Endodermal cell (in vitro differentiated cells): Measurements from ENCODE around the gene RIPK3. TPM values are rescaled to one million over a fixed set of nuclear protein-coding genes. Genes with fewer than 3 reads are reported as not detected.

Source experiments
- DNase-seq: peaks from one replicate; pipeline ENCODE4 v3.0.0-alpha.2; 2017
- H3K27ac ChIP-seq: 2 replicates; pipeline ENCODE4 v1.5.1; 2013; ENCODE audit warnings: mild to moderate bottlenecking, low read depth, low read length, moderate library complexity
- H3K27me3 ChIP-seq: 2 replicates; pipeline ENCODE4 v1.6.1; 2013; ENCODE audit warnings: mild to moderate bottlenecking, low read length, moderate library complexity; ENCODE audit not compliant: insufficient read depth, control insufficient read depth, poor library complexity, severe bottlenecking
- H3K36me3 ChIP-seq: 2 replicates; pipeline ENCODE4 v1.7.0; 2013; ENCODE audit warnings: mild to moderate bottlenecking, low read length, moderate library complexity; ENCODE audit not compliant: control insufficient read depth, insufficient read depth
- H3K4me1 ChIP-seq: one replicate; pipeline ENCODE4 v1.7.0; 2013; ENCODE audit warnings: low read length; ENCODE audit not compliant: control insufficient read depth, insufficient read depth
- H3K4me3 ChIP-seq: 2 replicates; pipeline ENCODE4 v1.5.1; 2013; ENCODE audit warnings: mild to moderate bottlenecking, low read length, moderate library complexity
- H3K9ac ChIP-seq: 2 replicates; pipeline ENCODE4 v1.6.1; 2013; ENCODE audit warnings: mild to moderate bottlenecking, low read length, moderate library complexity; ENCODE audit not compliant: poor library complexity, severe bottlenecking; ENCODE audit errors: extremely low read depth
- H3K9me3 ChIP-seq: 2 replicates; pipeline ENCODE4 v1.6.1; 2013; ENCODE audit warnings: mild to moderate bottlenecking, low read length, moderate library complexity; ENCODE audit not compliant: control insufficient read depth
- H3K27ac Mint-ChIP-seq: 2 replicates; pipeline ENCODE4 v1.8.0; 2020; ENCODE audit warnings: mixed read lengths
- H3K27me3 Mint-ChIP-seq: 2 replicates; pipeline ENCODE4 v1.8.0; 2021; ENCODE audit warnings: mild to moderate bottlenecking, mixed read lengths; ENCODE audit not compliant: insufficient read depth
- H3K36me3 Mint-ChIP-seq: 2 replicates; pipeline ENCODE4 v1.8.0; 2020; ENCODE audit warnings: low read depth, mixed read lengths
- H3K4me1 Mint-ChIP-seq: 2 replicates; pipeline ENCODE4 v1.8.0; 2020; ENCODE audit warnings: mixed read lengths
- H3K4me3 Mint-ChIP-seq: 2 replicates; pipeline ENCODE4 v1.8.0; 2020; ENCODE audit warnings: mild to moderate bottlenecking, moderate library complexity, mixed read lengths
- H3K9me3 Mint-ChIP-seq: 2 replicates; pipeline ENCODE4 v1.8.0; 2020; ENCODE audit warnings: mild to moderate bottlenecking, mixed read lengths
- CTCF ChIP-seq: fragments of 200-600 bp; sonication (generic); conservative IDR thresholded peaks from 2 replicates; pipeline ENCODE4 v1.5.0; 2021; ENCODE audit warnings: antibody characterized with exemption, mild to moderate bottlenecking
- WGBS, 2 experiments: methylation state at CpG; one replicate each; pipeline versions ENCODE4 v1.1.5 to v1.1.7; 2013; ENCODE audit warnings: missing lambda C conversion rate in 2 of 2, mixed read lengths in 1 of 2; ENCODE audit not compliant: insufficient coverage in 1 of 2, insufficient read length in 1 of 2; 5-methylcytosine and 5-hydroxymethylcytosine counted together
- total RNA-seq, 2 donors: library from RNA; stranded (reverse); fragmentation: NEBNext Ultra II Directional in 1 of 2; extraction: Animal tissue kit (Norgen Biotek cat#: 25700) in 1 of 2; gene quantifications; 2 replicates in 1 of 2; 3 replicates in 1 of 2; pipeline ENCODE4 v1.2.1, GENCODE V29; 2021

Gene RIPK3
- total RNA-seq, 2 donors from 2014 or later: not detected

- peaks cover 7% of the 10 kb centered on the region for H3K27me3 ChIP-seq
- Mint-ChIP-seq H3K36me3 (no peaks in the 10 kb centered on the region), H3K9me3 (no peaks in the 10 kb centered on the region), H3K27ac (no peak overlapping the region), H3K4me1 (peaks cover 4% of the 10 kb centered on the region), H3K27me3 (peaks cover 74% of the 10 kb centered on the region), H3K4me3 (no peak overlapping the region)
- WGBS, 2 experiments: 86 to 91% methylated on average over 9 to 14 of the region's 14 CpGs
- TF ChIP-seq CTCF: no peak
- H3K9me3 ChIP-seq: no peaks in the 10 kb centered on the region
- H3K9ac ChIP-seq: no peak overlapping the region
- DNase-seq: peak; percentile 83
- H3K36me3 ChIP-seq: no peaks in the 10 kb centered on the region
- H3K4me1 ChIP-seq: no peaks in the 10 kb centered on the region
- H3K4me3 ChIP-seq: no peak overlapping the region
- H3K27ac ChIP-seq: no peak overlapping the region
Measured at GRCh38 chr14:24321212-24321975, 18.4 kb downstream of the RIPK3 start.

DNA sequence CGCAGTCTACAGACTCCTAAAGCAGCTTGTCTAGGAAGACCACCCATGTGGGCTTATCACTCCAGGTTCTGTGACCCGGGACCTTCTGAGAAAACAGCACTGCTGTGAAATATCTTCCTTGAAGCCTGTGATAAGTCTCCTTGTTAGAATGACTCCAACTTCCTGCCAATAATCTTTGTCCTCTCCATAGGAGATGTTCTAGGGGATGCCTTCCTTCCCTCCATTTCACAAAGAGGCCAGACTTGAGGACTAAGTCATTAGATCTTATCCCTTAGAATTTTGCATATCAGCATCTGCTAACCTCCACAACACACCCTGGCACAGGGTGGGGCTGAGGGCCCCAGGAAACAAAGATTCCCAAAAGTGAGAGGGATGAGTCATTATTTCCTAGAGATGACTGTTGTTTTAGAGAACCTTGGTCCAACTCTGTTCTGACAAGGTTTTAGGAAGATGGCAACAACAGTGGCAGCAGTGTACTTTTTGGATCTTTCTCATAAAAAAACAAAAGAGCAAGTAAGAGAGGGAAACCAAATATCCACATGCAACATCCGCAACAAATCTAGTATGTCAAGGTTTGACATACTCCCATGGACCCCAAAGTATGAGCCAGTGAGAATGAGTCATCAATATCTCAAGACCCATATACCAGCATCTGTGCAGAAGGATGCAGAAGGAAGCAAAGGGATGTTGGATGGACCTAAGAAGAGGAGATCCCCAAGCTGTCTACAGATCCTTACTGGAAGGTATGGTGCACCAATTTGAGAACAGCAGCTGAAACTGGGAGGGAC is 22.5 kb downstream of the RIPK3 start:
- no peaks in the 10 kb centered on the region for H3K9me3 ChIP-seq
- H3K4me3 ChIP-seq: no peak overlapping the region
- Mint-ChIP-seq H3K4me3 (no peak overlapping the region), H3K36me3 (no peaks in the 10 kb centered on the region), H3K4me1 (peaks cover 4% of the 10 kb centered on the region), H3K27ac (no peak overlapping the region), H3K27me3 (peaks cover 66% of the 10 kb centered on the region), H3K9me3 (no peaks in the 10 kb centered on the region)
- peaks cover 7% of the 10 kb centered on the region for H3K27me3 ChIP-seq
- WGBS, 2 experiments: 82 to 90% methylated on average over 2 to 3 of the region's 3 CpGs
- H3K4me1 ChIP-seq: no peaks in the 10 kb centered on the region
- DNase-seq: no peak
- no peak overlapping the region for H3K27ac ChIP-seq
- no peak overlapping the region for H3K9ac ChIP-seq
- no peak for TF ChIP-seq CTCF
- no peaks in the 10 kb centered on the region for H3K36me3 ChIP-seq

DNA sequence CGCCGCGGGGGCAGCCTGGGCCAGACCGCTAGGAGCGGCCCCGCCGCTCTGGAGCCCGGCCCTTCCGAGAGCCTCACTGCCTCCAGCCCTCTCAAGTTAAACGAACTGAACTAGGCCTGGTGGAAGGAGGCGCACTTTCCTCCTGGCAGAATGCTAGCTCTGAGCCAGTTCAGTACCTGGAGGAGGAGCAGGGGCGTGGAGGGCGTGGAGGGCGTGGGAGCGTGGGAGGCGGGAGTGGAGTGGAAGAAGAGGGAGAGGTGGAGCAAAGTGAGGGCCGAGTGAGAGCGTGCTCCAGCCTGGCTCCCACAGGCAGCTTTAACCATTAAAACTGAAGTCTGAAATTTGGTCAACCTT is 23.2 kb downstream of the RIPK3 start:
- Histone ChIP-seq H3K4me3 (no peak overlapping the region), H3K36me3 (no peaks in the 10 kb centered on the region), H3K9me3 (no peaks in the 10 kb centered on the region), H3K27me3 (peaks cover 7% of the 10 kb centered on the region), H3K9ac (no peak overlapping the region), H3K4me1 (no peaks in the 10 kb centered on the region), H3K27ac (no peak overlapping the region)
- H3K27me3 Mint-ChIP-seq: peaks cover 61% of the 10 kb centered on the region
- 88 to 97% methylated on average over 12 to 18 of the region's 18 CpGs for WGBS, 2 experiments
- peaks cover 3% of the 10 kb centered on the region for H3K4me1 Mint-ChIP-seq
- DNase-seq: no peak
- H3K9me3 Mint-ChIP-seq: no peaks in the 10 kb centered on the region
- TF ChIP-seq CTCF: no peak
- H3K4me3 Mint-ChIP-seq: no peak overlapping the region
- no peaks in the 10 kb centered on the region for H3K36me3 Mint-ChIP-seq
- H3K27ac Mint-ChIP-seq: no peak overlapping the region
